CD4-positive, alpha-beta T cell treated with Interleukin-12 subunit alpha and Interleukin-12 subunit beta, for 1 hour (primary cell): ENCODE data around the gene FDXACB1.

Source experiments
- DNase-seq: peaks from one replicate; pipeline ENCODE4 v3.0.0-alpha.2; 2020

The FDXACB1 gene

GRCh38 chr11:111878849-111879636 lies at the start of gene FDXACB1, which contains the start of gene CFAP68:
Gene FDXACB1, minus strand, starts transcription at chr11:111879165. Its CDS starts 33 bp downstream, at chr11:111879132.
Gene CFAP68, plus strand, starts transcription at chr11:111879541. Its CDS starts 20 bp downstream, at chr11:111879561.
- peak; percentile 96 for DNase-seq

GRCh38 chr11:111926505-111927391 lies 47.8 kb upstream of the FDXACB1 start:
- DNase-seq: peak; percentile 98

GRCh38 chr11:111925953-111926352 lies 47.0 kb upstream of the FDXACB1 start:
- DNase-seq: no peak

- DNase-seq: no peak
These were observed 45.0 kb upstream of the FDXACB1 start for GRCh38 chr11:111923951-111924350.

- DNase-seq: no peak
These were observed 44.4 kb upstream of the FDXACB1 start for GRCh38 chr11:111923351-111923788.

- DNase-seq: no peak
These were observed 43.8 kb upstream of the FDXACB1 start for GRCh38 chr11:111922803-111923202.

GRCh38 chr11:111921541-111922230 lies 42.7 kb upstream of the FDXACB1 start:
- DNase-seq: no peak

GRCh38 chr11:111920908-111921307 lies 41.9 kb upstream of the FDXACB1 start:
- no peak for DNase-seq

- no peak for DNase-seq
These were observed 39.7 kb upstream of the FDXACB1 start, which contains the start of gene C11orf52 for GRCh38 chr11:111918390-111919256. Gene C11orf52, plus strand, starts transcription at chr11:111918913. Its CDS starts 60 bp downstream, at chr11:111918973.

GRCh38 chr11:111917788-111918187 lies 38.8 kb upstream of the FDXACB1 start:
- no peak for DNase-seq

GRCh38 chr11:111917312-111917711 lies 38.3 kb upstream of the FDXACB1 start:
- no peak for DNase-seq

GRCh38 chr11:111916768-111917167 lies 37.8 kb upstream of the FDXACB1 start:
- no peak for DNase-seq

GRCh38 chr11:111913997-111914396 lies 35.0 kb upstream of the FDXACB1 start:
- no peak for DNase-seq

- no peak for DNase-seq
These were observed 34.3 kb upstream of the FDXACB1 start for GRCh38 chr11:111913031-111913861.

GRCh38 chr11:111912535-111912934 lies 33.6 kb upstream of the FDXACB1 start, which contains the start of gene HSPB2:
Gene HSPB2, plus strand, starts transcription at chr11:111912734. Its CDS starts 96 bp downstream, at chr11:111912830.
- no peak for DNase-seq

- no peak for DNase-seq
These were observed 32.8 kb upstream of the FDXACB1 start, which contains the start of gene CRYAB for GRCh38 chr11:111911563-111912401. Gene CRYAB, minus strand, starts transcription at chr11:111911770. Its CDS starts 46 bp downstream, at chr11:111911724.

- DNase-seq: no peak
These were observed 32.0 kb upstream of the FDXACB1 start for GRCh38 chr11:111910676-111911562.

- no peak for DNase-seq
These were observed 30.4 kb upstream of the FDXACB1 start for GRCh38 chr11:111909378-111909777.
